ENCODE measurements around the gene RHBDF2. TPM values are rescaled to one million over a fixed set of nuclear protein-coding genes. Genes with fewer than 3 reads are reported as not detected.

The RHBDF2 gene
- total RNA-seq, 1 experiment from 2014 or later = 39.6 TPM

DNA sequence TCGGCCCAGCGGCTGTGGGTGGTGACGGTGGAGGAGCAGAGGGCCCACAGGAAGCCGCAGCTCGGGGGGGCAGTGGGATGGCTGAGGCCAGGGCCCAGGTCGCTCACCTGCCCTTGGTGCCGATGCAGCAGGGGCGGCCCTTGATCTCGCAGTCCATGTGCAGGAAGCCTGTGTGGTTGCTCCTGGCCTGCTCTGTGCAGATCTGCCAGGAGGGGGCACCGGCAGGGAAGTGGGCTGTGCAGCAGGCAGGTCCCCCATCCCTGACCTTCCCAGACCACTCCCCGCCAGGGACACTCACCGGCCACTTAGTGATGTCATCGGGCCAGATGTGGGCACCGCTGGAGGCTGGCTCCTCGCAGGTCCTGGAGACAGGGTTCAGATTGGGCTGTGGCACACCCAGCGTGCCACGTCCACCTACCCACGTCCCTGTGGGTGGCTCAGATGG, 27.7 kb downstream of the RHBDF2 start:
- no peaks in the 10 kb centered on the region for H4K20me1 ChIP-seq (ENCODE audit: insufficient read depth)
- no peaks in the 10 kb centered on the region for H3F3A ChIP-seq (ENCODE audit: insufficient read depth, low read depth)
- no peak overlapping the region for H3K27ac ChIP-seq
- TF ChIP-seq EZH2 (IDR thresholded peaks at IDR 0.05; ENCODE audit: low read depth) = no peak
- TF ChIP-seq, protein P1, sequence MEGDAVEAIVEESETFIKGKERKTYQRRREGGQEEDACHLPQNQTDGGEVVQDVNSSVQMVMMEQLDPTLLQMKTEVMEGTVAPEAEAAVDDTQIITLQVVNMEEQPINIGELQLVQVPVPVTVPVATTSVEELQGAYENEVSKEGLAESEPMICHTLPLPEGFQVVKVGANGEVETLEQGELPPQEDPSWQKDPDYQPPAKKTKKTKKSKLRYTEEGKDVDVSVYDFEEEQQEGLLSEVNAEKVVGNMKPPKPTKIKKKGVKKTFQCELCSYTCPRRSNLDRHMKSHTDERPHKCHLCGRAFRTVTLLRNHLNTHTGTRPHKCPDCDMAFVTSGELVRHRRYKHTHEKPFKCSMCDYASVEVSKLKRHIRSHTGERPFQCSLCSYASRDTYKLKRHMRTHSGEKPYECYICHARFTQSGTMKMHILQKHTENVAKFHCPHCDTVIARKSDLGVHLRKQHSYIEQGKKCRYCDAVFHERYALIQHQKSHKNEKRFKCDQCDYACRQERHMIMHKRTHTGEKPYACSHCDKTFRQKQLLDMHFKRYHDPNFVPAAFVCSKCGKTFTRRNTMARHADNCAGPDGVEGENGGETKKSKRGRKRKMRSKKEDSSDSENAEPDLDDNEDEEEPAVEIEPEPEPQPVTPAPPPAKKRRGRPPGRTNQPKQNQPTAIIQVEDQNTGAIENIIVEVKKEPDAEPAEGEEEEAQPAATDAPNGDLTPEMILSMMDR (conservative IDR thresholded peaks at IDR 0.05) = no peak; the same call in 1 of the 2 replicates
- H3K79me2 ChIP-seq (ENCODE audit: low read depth) = no peaks in the 10 kb centered on the region
- H3K36me3 ChIP-seq (ENCODE audit: low read depth) = no peaks in the 10 kb centered on the region
- ChIA-PET POLR2A (ENCODE audit: unreplicated experiment) (no interaction called here), CTCF (no interaction called here)
- BruUV-seq (replicated peaks) = no TSS peak
- intact Hi-C loops (cut with micrococcal nuclease; ENCODE audit: unreplicated experiment) = no loop called here
- no peaks in the 10 kb centered on the region for H3K27me3 ChIP-seq (ENCODE audit: insufficient read depth, low read depth)
- H3K9me2 ChIP-seq (ENCODE audit: insufficient read depth) = no peaks in the 10 kb centered on the region
- no peak overlapping the region for H3K4me3 ChIP-seq
- no peak overlapping the region for H3K4me2 ChIP-seq
- H3K9me3 ChIP-seq (ENCODE audit: insufficient read depth, low read depth) = no peaks in the 10 kb centered on the region
- H3K4me1 ChIP-seq (replicated peaks; ENCODE audit: insufficient read depth) = no peaks in the 10 kb centered on the region
- H2AFZ ChIP-seq = no peak overlapping the region
- DNase-seq = no peak

DNA sequence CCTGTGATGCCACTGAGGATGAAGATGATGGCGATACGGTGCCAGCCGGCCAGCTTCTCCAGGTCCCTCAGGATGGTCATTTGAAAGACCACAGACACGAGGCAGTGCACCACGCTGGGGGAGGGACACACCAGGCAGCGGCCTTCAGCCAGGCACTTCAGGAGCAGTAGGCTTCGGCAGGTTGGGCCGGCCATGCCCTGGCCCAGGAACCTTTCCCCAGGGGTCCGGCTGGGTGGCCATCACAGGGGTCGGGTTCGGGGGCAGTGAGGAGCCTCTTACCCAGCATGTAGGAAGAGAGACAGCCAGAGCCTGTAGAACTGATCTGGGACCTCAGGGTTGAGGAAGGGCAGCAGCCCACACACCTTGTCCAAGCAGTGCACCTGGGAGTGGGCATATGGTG, 28.5 kb downstream of the RHBDF2 start:
- Histone ChIP-seq H3K27me3 (ENCODE audit: insufficient read depth, low read depth) (no peaks in the 10 kb centered on the region), H3K79me2 (ENCODE audit: low read depth) (no peaks in the 10 kb centered on the region), H2AFZ (no peak overlapping the region), H3K27ac (no peak overlapping the region), H3K4me3 (no peak overlapping the region), H4K20me1 (ENCODE audit: insufficient read depth) (no peaks in the 10 kb centered on the region), H3K4me1 (replicated peaks; ENCODE audit: insufficient read depth) (no peaks in the 10 kb centered on the region), H3K36me3 (ENCODE audit: low read depth) (no peaks in the 10 kb centered on the region), H3F3A (ENCODE audit: insufficient read depth, low read depth) (no peaks in the 10 kb centered on the region), H3K4me2 (no peak overlapping the region), H3K9me2 (ENCODE audit: insufficient read depth) (no peaks in the 10 kb centered on the region), H3K9me3 (ENCODE audit: insufficient read depth, low read depth) (no peaks in the 10 kb centered on the region)
- intact Hi-C loops (cut with micrococcal nuclease; ENCODE audit: unreplicated experiment) = no loop called here
- ChIA-PET CTCF (no interaction called here), POLR2A (ENCODE audit: unreplicated experiment) (no interaction called here)
- no peak for TF ChIP-seq EZH2 (IDR thresholded peaks at IDR 0.05; ENCODE audit: low read depth)
- TF ChIP-seq, protein P1 (conservative IDR thresholded peaks at IDR 0.05) = no peak
- no peak for DNase-seq
- no TSS peak for BruUV-seq (replicated peaks)

DNA sequence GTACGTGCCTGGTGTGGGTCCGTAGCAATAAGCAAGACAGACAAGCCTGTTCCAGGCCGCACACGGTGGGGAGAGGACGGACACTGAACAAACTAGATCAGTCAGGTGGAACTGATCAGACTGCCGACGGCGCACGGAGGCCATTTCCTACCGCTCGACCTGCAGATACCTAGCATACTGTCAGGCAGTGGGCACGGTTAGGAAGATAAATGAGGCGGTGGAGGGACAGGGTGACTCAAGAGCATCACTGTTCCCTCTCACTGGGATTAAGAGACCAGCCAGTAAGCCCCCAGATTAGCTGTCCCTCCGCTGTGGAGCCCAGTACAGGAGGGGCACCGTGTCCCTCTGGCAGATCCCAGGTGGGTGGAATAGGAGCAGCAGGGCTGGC, 29.0 kb downstream of the RHBDF2 start:
- ChIA-PET CTCF (no interaction called here), POLR2A (ENCODE audit: unreplicated experiment) (no interaction called here)
- Histone ChIP-seq H3K9me3 (ENCODE audit: insufficient read depth, low read depth) (no peaks in the 10 kb centered on the region), H3K27ac (no peak overlapping the region), H3K9me2 (ENCODE audit: insufficient read depth) (no peaks in the 10 kb centered on the region), H3K4me2 (no peak overlapping the region), H3K79me2 (ENCODE audit: low read depth) (no peaks in the 10 kb centered on the region), H3F3A (ENCODE audit: insufficient read depth, low read depth) (no peaks in the 10 kb centered on the region), H3K4me3 (no peak overlapping the region), H3K4me1 (replicated peaks; ENCODE audit: insufficient read depth) (no peaks in the 10 kb centered on the region), H2AFZ (no peak overlapping the region), H3K27me3 (ENCODE audit: insufficient read depth, low read depth) (no peaks in the 10 kb centered on the region), H4K20me1 (ENCODE audit: insufficient read depth) (no peaks in the 10 kb centered on the region), H3K36me3 (ENCODE audit: low read depth) (no peaks in the 10 kb centered on the region)
- DNase-seq = no peak
- no TSS peak for BruUV-seq (replicated peaks)
- intact Hi-C loops (cut with micrococcal nuclease; ENCODE audit: unreplicated experiment) = no loop called here
- no peak for TF ChIP-seq EZH2 (IDR thresholded peaks at IDR 0.05; ENCODE audit: low read depth)
- TF ChIP-seq, protein P1 (conservative IDR thresholded peaks at IDR 0.05) = no peak

Data from PC-9 (cell line).